Measurements from ENCODE around the gene CHRM1.

GRCh38 chr11:62934496-62934785, 13.3 kb upstream of the CHRM1 start:
- TF ChIP-seq, protein P1, sequence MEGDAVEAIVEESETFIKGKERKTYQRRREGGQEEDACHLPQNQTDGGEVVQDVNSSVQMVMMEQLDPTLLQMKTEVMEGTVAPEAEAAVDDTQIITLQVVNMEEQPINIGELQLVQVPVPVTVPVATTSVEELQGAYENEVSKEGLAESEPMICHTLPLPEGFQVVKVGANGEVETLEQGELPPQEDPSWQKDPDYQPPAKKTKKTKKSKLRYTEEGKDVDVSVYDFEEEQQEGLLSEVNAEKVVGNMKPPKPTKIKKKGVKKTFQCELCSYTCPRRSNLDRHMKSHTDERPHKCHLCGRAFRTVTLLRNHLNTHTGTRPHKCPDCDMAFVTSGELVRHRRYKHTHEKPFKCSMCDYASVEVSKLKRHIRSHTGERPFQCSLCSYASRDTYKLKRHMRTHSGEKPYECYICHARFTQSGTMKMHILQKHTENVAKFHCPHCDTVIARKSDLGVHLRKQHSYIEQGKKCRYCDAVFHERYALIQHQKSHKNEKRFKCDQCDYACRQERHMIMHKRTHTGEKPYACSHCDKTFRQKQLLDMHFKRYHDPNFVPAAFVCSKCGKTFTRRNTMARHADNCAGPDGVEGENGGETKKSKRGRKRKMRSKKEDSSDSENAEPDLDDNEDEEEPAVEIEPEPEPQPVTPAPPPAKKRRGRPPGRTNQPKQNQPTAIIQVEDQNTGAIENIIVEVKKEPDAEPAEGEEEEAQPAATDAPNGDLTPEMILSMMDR (conservative IDR thresholded peaks at IDR 0.05; ENCODE audit: low read depth, low read length) = no peak
- no peak for TF ChIP-seq EZH2 (IDR thresholded peaks at IDR 0.05; ENCODE audit: borderline replicate concordance, low read depth, low read length, poor library complexity, severe bottlenecking)
